Nephron (organoid): ENCODE measurements around the gene AXDND1.
A peak's percentile ranks its signal among the peaks of the same experiment; 100 is the strongest.

Source experiments
- H3K27ac Mint-ChIP-seq, 3 experiments: 2 replicates each; pipeline ENCODE4 v1.8.0; 2020; ENCODE audit warnings: mixed read lengths in 3 of 3, mild to moderate bottlenecking in 2 of 3, moderate library complexity in 1 of 3
- H3K27me3 Mint-ChIP-seq: 2 replicates; pipeline ENCODE4 v1.8.0; 2021; ENCODE audit warnings: low read depth, mild to moderate bottlenecking, moderate library complexity, mixed read lengths
- H3K36me3 Mint-ChIP-seq: 2 replicates; pipeline ENCODE4 v1.8.0; 2020; ENCODE audit warnings: low read depth, mixed read lengths
- H3K4me1 Mint-ChIP-seq: 2 replicates; pipeline ENCODE4 v1.8.0; 2020; ENCODE audit warnings: mixed read lengths
- H3K4me3 Mint-ChIP-seq, 3 experiments: 2 replicates each; pipeline ENCODE4 v1.8.0; 2020; ENCODE audit warnings: mild to moderate bottlenecking in 3 of 3, mixed read lengths in 3 of 3, moderate library complexity in 2 of 3
- H3K9me3 Mint-ChIP-seq: 2 replicates; pipeline ENCODE4 v1.8.0; 2020; ENCODE audit warnings: mixed read lengths
- TF ChIP-seq, protein P1 (sequence below), 3 experiments: fragments of 200-600 bp; sonication (generic); IDR thresholded peaks; one replicate each; pipeline ENCODE4 v1.5.0; 2021; ENCODE audit warnings: antibody characterized with exemption in 3 of 3; ENCODE audit not compliant: unreplicated experiment in 3 of 3

AXDND1 gene

DNA sequence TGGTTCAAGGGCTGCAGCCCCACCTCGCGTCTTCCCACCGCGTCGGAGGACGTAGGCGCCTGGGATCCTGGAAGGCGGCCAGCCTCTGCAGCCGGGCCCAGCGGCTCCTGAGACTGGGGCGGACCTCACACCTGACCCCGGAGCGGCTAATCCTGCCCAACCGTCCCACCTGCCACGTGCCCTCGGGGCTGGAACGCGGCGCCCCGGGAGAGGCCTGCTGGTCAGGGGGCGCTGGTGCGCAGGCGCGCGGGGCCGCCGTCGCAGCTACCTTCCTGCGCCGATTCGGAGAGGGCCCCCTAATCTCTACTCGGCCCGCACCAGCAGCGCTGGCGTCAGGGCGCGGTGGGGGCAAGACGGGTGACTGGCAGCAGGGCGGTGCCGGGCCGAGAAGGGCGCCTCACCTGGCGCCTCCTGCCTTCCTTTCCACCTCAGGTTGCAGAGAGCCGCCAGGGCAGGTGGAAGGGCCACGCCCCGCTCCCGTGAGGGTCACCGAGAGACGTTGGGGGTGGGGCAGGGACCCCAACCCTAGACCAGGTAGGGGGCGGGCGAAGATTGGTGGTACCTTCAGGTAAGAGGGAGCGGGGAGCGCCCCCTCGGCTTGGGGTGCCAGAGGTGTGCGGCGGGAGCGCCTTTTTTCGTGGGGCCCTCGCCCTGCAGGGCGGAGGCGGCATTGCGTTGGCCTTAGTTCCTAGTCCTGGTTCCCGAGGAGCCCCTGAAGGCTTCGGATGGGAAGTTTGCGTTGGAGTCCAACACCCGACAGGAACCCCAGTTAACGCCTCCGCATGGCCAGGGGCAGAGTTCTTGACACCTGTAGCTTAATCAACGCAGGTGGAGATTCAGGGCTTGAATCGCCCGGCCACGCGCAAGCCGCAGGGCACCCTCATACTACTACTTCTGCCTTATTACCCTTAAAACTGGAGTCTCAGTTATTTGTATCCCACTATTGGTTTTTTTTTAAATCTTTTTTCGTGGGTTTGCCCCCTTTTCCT lies 226.1 kb downstream of the AXDND1 start, which contains the start of gene TDRD5:
Gene TDRD5, plus strand, starts transcription at position 241 of the 989 bp plus-strand sequence. CDS start 784 bp downstream, outside the sequence.
- no peaks in the 10 kb centered on the region for H3K9me3 Mint-ChIP-seq
- H3K27ac Mint-ChIP-seq = no peak within 1 kb of the TSS
- peaks cover under 1% of the 10 kb centered on the region for H3K36me3 Mint-ChIP-seq
- H3K4me1 Mint-ChIP-seq = no peaks in the 10 kb centered on the region
- no peak within 1 kb of the TSS for H3K4me3 Mint-ChIP-seq
- peaks cover 20% of the 10 kb centered on the region for H3K27me3 Mint-ChIP-seq
- TF ChIP-seq, protein P1, sequence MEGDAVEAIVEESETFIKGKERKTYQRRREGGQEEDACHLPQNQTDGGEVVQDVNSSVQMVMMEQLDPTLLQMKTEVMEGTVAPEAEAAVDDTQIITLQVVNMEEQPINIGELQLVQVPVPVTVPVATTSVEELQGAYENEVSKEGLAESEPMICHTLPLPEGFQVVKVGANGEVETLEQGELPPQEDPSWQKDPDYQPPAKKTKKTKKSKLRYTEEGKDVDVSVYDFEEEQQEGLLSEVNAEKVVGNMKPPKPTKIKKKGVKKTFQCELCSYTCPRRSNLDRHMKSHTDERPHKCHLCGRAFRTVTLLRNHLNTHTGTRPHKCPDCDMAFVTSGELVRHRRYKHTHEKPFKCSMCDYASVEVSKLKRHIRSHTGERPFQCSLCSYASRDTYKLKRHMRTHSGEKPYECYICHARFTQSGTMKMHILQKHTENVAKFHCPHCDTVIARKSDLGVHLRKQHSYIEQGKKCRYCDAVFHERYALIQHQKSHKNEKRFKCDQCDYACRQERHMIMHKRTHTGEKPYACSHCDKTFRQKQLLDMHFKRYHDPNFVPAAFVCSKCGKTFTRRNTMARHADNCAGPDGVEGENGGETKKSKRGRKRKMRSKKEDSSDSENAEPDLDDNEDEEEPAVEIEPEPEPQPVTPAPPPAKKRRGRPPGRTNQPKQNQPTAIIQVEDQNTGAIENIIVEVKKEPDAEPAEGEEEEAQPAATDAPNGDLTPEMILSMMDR (IDR thresholded peaks at IDR 0.05; ENCODE audit: unreplicated experiment in 3 of 3) = no peak

DNA sequence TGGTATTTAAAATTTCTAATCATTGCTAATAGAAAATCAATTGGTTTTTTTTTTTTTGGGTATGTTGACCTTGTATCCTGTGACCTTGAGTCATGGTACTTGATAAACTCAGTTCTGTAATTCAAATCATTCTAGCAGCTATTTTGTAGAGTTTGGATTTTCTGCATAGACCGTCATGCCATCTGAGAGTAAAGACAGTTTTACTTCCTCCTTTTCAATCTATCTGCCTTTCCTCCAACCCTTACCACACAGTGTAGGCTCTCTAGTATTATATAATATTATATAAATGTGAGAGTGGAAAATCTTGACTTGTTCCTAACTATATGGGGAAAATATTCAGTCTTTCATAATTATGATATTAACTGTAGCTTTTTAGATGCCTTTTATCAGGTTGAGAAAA lies 232.9 kb downstream of the AXDND1 start:
- Mint-ChIP-seq H3K9me3 (peaks cover 11% of the 10 kb centered on the region), H3K4me3 (no peak overlapping the region), H3K27ac (no peak overlapping the region), H3K36me3 (peaks cover 7% of the 10 kb centered on the region), H3K4me1 (no peaks in the 10 kb centered on the region), H3K27me3 (peaks cover 7% of the 10 kb centered on the region)
- TF ChIP-seq, protein P1 (IDR thresholded peaks at IDR 0.05; ENCODE audit: unreplicated experiment in 3 of 3) = no peak

DNA sequence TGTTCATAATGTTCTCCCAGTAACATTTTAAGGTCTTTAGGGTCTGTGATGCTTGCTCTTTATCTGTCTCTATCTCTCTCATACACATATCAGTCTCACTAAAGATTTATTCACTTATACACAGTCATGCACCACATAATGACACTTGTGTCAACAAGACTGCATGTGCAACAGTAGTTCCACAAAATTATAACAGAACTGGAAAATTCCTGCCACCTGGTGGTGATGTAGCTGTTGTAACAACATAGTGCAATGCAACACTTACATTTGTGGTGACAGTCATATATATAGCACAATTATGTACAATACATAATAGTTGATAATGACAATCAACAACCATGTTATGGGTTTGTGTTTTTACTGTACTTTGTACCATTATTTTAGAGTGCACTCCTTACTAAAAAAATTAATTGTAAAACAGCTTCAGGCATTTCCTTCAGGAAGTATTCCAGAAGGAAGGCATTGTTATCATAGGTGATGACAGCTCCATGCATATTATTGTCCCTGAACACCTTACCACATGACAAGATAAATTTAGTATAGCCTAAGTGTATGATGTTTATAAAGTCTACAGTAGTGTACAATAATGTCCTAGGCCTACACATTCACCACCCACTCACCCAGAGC lies 234.0 kb downstream of the AXDND1 start:
- Mint-ChIP-seq H3K4me1 (no peaks in the 10 kb centered on the region), H3K36me3 (peaks cover 7% of the 10 kb centered on the region), H3K27me3 (peaks cover 9% of the 10 kb centered on the region), H3K4me3 (no peak overlapping the region), H3K9me3 (peaks cover 20% of the 10 kb centered on the region), H3K27ac (peak overlapping the region in 1 of 3 experiments; percentile 7)
- TF ChIP-seq, protein P1 (IDR thresholded peaks at IDR 0.05; ENCODE audit: unreplicated experiment in 3 of 3) = peak; percentile 49 to 62 (median 54)

DNA sequence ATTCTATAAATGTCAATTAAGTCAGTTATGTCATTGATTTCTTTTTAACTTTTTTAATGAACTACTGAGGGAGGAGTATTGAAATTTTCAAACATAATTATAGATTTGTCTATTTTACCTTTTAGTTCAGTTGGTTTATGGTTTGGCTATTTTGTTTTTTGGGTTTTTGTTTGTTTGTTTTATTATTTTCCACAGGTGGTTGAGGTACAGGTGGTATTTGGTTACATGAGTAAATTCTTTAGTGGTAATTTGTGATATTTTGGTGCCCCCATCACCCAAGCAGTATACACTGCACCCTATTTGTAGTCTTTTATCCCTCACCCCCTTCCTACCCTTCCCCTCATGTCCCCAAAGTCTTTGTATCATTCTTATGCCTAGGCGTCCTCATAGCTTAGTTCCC lies 235.3 kb downstream of the AXDND1 start:
- no peaks in the 10 kb centered on the region for H3K4me1 Mint-ChIP-seq
- H3K4me3 Mint-ChIP-seq = no peak overlapping the region
- peaks cover 9% of the 10 kb centered on the region for H3K27me3 Mint-ChIP-seq
- H3K27ac Mint-ChIP-seq = no peak overlapping the region
- peaks cover 25% of the 10 kb centered on the region for H3K9me3 Mint-ChIP-seq
- TF ChIP-seq, protein P1 (IDR thresholded peaks at IDR 0.05; ENCODE audit: unreplicated experiment in 3 of 3) = no peak
- peaks cover 11% of the 10 kb centered on the region for H3K36me3 Mint-ChIP-seq
